ENCODE data around the gene TYRP1. TPM values are rescaled to one million over a fixed set of nuclear protein-coding genes. Genes with fewer than 3 reads are reported as not detected.

The TYRP1 gene
- polyA plus RNA-seq, 1 experiment: 0.26 TPM

- no peak for DNase-seq (ENCODE audit: low read depth, low spot score)
- Histone ChIP-seq H3K4me3 (ENCODE audit: low read depth, low read length) (no peak overlapping the region), H3K9me3 (ENCODE audit: control insufficient read depth, insufficient read depth, low read length) (no peaks in the 10 kb centered on the region), H3K27ac (ENCODE audit: low read depth, low read length) (no peak overlapping the region), H3K27me3 (ENCODE audit: control insufficient read depth, insufficient read depth, low read length) (no peaks in the 10 kb centered on the region)
- CTCF ChIA-PET: interaction anchor here (1.2 kb wide), 1 partner anchor 39 kb away, joined by 3 read pairs; no protein-coding TSS in a partner anchor
- no peak for TF ChIP-seq CTCF (IDR thresholded peaks at IDR 0.05; ENCODE audit: low read depth, low read length)
- POLR2A ChIA-PET: interaction anchor here (0.5 kb wide), 1 partner anchor 295 kb away, joined by 4 read pairs; no protein-coding TSS in a partner anchor
These were observed 12.8 kb upstream of the TYRP1 start for GRCh38 chr9:12680341-12680740.

- no peaks in the 10 kb centered on the region for H3K27me3 ChIP-seq (ENCODE audit: control insufficient read depth, insufficient read depth, low read length)
- no peak overlapping the region for H3K27ac ChIP-seq (ENCODE audit: low read depth, low read length)
These were observed 12.4 kb upstream of the TYRP1 start for GRCh38 chr9:12680757-12681156.

GRCh38 chr9:12681620-12682019 lies 11.6 kb upstream of the TYRP1 start:
- TF ChIP-seq CTCF (IDR thresholded peaks at IDR 0.05; ENCODE audit: low read depth, low read length): no peak
- DNase-seq (ENCODE audit: low read depth, low spot score): peak; percentile 15
- H3K4me3 ChIP-seq (ENCODE audit: low read depth, low read length): no peak overlapping the region
- no peak overlapping the region for H3K27ac ChIP-seq (ENCODE audit: low read depth, low read length)
- H3K27me3 ChIP-seq (ENCODE audit: control insufficient read depth, insufficient read depth, low read length): no peaks in the 10 kb centered on the region
- H3K9me3 ChIP-seq (ENCODE audit: control insufficient read depth, insufficient read depth, low read length): no peaks in the 10 kb centered on the region
- CTCF ChIA-PET: no interaction called here
- POLR2A ChIA-PET: no interaction called here

More at GRCh38 chr9:12680757-12681156, 12.4 kb upstream of the TYRP1 start:
- TF ChIP-seq CTCF (IDR thresholded peaks at IDR 0.05; ENCODE audit: low read depth, low read length): no peak
- DNase-seq (ENCODE audit: low read depth, low spot score): no peak
- CTCF ChIA-PET: no interaction called here
- Histone ChIP-seq H3K9me3 (ENCODE audit: control insufficient read depth, insufficient read depth, low read length) (no peaks in the 10 kb centered on the region), H3K4me3 (ENCODE audit: low read depth, low read length) (no peak overlapping the region)
- POLR2A ChIA-PET: interaction anchor here (0.5 kb wide), 1 partner anchor 295 kb away, joined by 4 read pairs; no protein-coding TSS in a partner anchor

- ChIA-PET CTCF (no interaction called here), POLR2A (no interaction called here)
- no peak overlapping the region for H3K4me3 ChIP-seq (ENCODE audit: low read depth, low read length)
- DNase-seq (ENCODE audit: low read depth, low spot score): no peak
- no peak for TF ChIP-seq CTCF (IDR thresholded peaks at IDR 0.05; ENCODE audit: low read depth, low read length)
- H3K27ac ChIP-seq (ENCODE audit: low read depth, low read length): no peak overlapping the region
- H3K9me3 ChIP-seq (ENCODE audit: control insufficient read depth, insufficient read depth, low read length): no peaks in the 10 kb centered on the region
- H3K27me3 ChIP-seq (ENCODE audit: control insufficient read depth, insufficient read depth, low read length): no peaks in the 10 kb centered on the region
These were observed 8.2 kb upstream of the TYRP1 start for GRCh38 chr9:12684974-12685373.

GRCh38 chr9:12689233-12689632 lies 4.0 kb upstream of the TYRP1 start:
- no peak for DNase-seq (ENCODE audit: low read depth, low spot score)
- no peak overlapping the region for H3K4me3 ChIP-seq (ENCODE audit: low read depth, low read length)
- ChIA-PET POLR2A (no interaction called here), CTCF (interaction anchor here (0.7 kb wide), 1 partner anchor 11 kb away, joined by 4 read pairs; no protein-coding TSS in a partner anchor)
- H3K9me3 ChIP-seq (ENCODE audit: control insufficient read depth, insufficient read depth, low read length): no peaks in the 10 kb centered on the region
- H3K27ac ChIP-seq (ENCODE audit: low read depth, low read length): no peak overlapping the region
- H3K27me3 ChIP-seq (ENCODE audit: control insufficient read depth, insufficient read depth, low read length): no peaks in the 10 kb centered on the region
- no peak for TF ChIP-seq CTCF (IDR thresholded peaks at IDR 0.05; ENCODE audit: low read depth, low read length)

Data from AG04450 (cell line).